Measurements from ENCODE around the gene SYCE3.

Gene SYCE3

DNA sequence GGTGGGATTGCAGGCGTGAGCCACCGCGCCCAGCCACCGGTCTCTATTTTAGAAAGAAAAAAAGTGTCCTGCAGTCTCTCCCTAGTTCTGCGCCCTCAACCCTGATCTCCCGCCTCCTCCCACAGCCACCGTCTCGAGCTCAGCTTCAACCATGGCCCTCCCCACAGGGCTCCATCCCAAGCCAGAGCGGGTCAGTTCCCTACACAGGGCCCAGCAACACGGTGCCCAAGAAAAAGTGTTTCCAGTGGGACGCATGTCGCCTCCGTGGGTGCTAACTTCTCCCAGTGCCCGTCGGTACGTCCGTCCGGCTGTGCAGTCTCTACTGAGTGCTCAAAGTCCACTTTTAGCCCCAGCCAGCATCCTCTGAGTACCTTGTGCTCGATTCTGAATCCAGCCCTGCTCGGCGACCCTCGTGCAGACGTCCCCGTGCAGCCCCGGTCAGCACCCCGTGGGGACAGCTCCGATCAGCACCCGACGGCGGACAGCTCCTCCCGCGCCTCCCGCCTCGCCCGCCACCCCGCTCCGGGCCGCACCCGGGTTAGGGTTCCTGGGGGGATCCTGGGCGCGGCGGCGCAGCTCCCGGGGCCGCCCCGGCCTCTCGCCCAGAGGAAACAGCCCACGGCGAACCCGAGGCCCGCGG, 37.2 kb upstream of the SYCE3 start:
- DNase-seq = peak; percentile 30

DNA sequence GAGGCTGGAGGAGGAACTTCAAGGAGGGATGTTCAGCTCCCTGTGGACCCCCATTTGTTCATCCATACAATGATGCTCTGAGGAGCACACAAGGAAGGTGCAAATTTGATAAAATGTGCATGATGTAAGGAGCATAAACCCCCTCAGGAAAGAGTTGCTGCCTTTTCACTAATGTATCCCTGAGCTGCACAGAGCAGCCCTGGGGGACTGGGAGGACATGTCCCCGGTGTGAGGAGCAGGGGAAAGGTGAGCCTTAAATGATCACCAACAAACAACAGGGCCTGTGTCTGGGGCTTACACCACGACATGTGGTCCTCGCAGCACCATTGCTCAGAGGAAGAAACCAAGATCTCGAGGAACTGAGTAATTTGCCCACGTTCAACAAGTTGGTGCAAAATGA, 34.4 kb upstream of the SYCE3 start:
- no peak for DNase-seq

DNA sequence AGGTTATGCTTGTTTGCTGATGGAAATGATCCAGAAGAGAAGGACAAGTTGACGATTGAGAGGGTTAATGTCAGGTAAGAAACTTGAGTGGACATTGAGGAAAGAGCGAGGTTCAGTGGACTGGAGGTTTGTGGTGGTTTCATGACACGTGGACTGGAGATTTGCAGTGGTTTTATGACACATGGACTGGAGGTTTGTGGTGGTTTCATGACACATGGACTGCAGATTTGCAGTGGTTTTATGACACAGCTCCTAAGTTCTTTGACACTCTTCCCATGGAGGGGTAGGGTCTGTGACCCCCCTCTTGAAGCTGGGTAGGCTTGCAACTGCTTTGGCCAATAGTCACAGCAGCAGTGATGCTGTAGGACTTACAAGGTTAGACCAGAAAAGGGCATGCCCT, 32.5 kb upstream of the SYCE3 start:
- no peak for DNase-seq

DNA sequence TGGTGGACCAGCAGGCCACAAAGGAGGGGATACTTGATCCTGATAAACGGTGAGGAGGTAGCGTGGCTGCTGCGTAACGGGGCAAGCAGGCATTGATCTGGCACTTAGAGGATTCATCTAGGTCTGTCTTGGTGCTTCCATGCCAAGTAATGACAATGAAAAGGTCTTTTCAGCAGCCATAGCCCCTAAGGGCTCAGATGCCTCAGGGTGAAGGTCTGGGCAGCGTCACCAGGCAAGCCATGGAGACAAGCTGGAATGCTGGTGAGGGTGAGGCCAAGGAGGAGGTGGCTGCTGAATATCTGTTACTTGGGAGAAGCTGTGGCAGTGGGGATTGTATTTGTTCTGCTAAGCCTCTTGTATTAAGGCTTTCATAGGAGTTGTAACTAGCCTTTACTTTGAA, 24.7 kb upstream of the SYCE3 start:
- no peak for DNase-seq

DNA sequence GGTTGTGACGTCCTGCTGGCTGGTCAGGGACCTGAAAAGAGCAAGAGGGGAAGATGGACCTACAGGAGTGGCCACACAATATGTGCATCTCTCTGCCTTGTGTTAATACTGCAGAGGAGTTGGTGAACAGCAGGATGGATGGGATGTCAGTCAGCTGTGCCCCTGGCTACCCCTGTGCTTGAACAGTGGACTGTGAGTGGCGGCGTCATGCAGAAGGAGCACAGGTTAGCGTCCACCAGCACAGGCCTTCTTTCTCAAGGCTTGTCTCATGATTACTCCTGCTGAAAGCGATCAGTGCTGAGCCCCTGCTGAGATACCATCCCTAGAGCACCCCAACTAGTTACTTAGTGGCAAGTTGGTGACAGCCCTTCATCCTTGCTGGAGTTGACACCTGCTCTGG, 23.7 kb upstream of the SYCE3 start:
- no peak for DNase-seq

DNA sequence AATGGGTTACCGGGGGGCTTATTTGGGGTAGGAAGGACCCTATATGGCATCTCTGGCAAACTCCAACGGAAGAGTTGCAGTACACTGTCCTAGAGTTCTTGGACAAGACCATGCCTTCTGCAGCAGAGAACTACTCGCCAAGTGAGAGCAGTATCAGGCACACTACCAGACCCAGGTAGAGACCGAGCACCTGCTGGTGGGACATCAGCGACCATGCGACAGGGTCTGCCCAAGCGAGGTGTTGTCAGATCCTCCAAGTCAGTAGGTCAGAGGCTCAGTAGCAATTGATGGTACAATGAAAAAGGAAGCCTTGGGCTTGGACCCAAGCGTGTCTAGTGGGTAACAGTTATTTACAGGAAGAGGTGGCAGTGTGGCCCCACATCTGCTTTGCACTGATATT, 23.1 kb upstream of the SYCE3 start:
- DNase-seq = no peak

DNA sequence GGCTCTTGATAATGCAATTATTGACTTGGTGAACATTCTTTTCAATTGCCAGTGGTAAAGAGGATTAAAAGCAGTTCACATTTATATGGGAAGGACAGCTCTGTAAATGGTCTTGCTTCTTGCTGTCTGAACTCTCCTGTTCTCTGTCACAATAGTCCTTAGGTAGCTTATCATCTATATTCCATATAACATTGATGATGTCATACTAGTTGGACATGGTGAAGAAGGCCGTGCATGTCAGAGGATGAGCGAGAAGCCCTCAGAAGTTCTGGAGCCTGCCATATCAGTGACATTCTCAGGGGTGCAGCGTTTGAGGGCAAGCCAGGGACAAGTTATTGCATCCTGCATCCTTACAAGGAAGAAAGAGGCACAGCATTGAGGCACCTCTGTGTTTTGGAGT, 22.5 kb upstream of the SYCE3 start:
- DNase-seq = no peak

DNA sequence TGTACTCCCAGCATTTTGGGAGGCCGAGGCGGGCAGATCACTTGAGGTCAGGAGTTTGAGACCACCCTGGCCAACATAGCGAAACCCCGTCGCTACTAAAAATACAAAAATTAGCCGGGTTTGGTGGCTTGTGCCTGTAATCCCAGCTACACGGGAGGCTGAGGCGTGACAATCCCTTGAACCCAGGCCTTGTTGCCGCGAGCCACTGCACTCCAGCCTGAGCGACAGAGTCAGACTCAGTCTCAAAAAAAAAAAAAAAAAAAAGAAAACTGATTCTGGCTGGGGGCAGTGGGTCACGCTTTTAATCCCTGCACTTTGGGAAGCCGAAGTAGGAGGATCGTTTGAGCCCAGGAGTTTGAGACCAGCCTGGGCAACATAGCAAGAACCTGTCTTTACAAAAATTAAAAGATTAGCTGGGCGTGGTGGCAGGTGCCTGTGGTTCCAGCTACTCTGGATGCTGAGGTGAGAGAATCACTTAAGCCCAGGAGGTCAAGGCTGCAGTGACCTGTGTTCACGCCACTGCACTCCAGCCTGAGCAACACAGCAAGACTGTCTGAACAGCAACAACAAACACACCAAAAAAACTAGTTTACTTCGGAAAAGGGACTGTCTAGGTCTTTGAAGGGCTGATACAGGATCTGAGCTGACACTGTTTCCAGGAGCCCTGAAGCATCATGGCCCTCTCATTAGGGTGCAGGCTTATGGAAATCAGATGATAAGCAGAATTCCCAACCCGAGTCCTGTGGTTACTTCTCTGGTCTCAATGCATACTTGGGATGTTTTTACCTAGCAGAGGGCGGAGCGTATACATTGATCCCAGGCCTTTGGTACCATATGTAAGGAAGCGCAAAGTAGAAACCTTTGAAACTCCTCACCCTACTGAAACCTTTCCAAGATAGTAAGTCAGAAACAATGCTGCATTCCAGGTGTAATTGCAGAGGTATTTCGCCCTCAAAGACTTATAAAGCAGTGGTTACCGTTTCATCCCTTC, 21.7 kb upstream of the SYCE3 start:
- no peak for DNase-seq

DNA sequence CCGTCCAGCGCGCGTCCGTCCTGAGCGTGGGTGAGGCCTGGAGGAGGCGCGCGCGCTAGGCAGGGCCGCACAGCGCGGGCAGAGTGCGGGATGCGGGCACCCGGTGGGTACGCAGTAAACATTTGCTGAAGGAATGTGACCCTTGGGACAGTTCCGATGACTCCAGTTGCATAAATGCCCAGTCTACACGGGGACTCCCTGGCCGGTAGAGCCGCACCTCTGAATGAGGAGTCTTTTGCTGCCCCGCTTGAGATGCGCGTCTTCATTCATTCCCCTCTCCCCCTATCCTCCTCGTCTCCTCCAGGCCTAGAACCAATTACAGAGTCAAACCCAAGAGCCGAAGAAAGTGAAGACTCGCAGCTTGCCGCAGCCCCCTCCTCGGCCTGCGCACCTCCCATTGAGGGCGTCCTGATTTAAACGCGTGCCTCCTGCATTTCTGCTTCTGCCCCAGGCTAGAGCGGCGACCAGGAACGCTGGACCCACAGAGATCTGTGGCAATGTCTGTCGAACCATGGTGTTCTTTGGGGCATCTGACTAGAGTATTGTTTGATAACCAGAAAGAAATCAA, 20.7 kb upstream of the SYCE3 start:
- no peak for DNase-seq

DNA sequence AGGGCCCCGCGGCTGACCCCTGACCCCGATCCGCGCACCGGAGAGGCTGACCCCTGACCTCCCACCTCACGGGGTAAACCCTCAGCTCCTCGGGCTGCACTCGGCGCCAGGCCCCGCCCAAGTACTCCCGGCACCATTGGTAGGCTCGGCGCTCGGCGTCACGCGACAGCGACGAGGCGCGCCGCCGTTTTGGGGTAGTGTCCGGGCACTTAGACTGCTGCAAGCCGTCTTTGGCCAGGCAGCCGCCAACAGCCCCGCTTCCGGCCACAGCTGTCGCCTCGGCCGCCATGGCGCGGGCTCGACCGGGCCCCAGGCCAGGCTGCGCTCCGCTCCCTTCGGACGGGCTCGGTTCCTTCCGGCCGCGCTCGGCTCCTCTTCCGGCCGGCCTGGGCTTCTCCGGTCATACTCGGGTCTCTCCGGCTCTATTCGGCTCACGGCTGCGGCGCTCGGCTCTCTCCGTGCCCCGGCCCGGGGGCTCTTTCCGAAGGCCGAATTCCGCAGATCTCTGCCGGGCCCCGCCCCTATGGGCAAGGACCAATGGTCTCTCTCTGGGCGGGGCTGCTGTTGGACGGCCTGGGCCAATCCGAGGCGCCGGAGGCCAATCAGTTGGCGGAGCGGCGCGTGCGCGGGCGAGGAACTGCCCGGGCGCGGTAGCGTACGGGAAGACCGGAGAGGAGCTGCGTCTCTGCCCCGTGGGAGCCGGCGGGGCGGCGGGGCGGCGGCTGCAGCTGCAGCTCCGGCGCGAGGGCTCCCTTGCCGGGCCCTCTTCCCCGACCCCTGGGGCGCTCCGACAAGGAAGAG, 20.0 kb upstream of the SYCE3 start, which contains the start of gene CHKB:
Gene CHKB, minus strand, starts transcription at position 357 of the 801 bp plus-strand sequence. Its CDS starts 68 bp downstream, at position 289.
- DNase-seq = peak; percentile 100

DNA sequence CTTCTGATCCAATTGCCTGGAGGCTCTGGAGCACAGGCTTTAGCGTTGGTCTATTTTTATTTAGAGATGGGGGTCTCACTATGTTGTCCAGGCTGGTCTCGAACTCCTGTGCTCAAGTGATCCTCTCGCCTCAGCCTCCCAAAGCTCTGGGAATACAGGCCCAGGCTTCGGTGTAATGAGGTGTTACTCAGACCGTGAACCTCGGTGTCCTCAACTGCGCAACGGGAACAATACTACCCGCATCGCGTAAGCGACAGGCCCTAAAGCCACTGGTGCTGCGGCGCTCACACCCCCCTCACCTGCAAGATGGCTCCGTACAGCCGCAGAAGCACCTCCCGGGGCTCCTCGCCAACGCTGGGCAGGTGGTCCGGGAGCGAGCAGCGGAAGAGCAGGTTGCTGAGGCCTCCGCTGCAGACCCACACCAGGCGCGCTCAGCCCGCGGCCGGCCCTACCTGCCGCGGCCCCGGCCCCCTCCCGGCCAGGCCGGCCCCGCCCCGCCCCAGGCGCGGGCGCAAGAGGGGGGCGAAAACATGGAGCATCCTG, 19.3 kb upstream of the SYCE3 start:
- peak; percentile 50 for DNase-seq

DNA sequence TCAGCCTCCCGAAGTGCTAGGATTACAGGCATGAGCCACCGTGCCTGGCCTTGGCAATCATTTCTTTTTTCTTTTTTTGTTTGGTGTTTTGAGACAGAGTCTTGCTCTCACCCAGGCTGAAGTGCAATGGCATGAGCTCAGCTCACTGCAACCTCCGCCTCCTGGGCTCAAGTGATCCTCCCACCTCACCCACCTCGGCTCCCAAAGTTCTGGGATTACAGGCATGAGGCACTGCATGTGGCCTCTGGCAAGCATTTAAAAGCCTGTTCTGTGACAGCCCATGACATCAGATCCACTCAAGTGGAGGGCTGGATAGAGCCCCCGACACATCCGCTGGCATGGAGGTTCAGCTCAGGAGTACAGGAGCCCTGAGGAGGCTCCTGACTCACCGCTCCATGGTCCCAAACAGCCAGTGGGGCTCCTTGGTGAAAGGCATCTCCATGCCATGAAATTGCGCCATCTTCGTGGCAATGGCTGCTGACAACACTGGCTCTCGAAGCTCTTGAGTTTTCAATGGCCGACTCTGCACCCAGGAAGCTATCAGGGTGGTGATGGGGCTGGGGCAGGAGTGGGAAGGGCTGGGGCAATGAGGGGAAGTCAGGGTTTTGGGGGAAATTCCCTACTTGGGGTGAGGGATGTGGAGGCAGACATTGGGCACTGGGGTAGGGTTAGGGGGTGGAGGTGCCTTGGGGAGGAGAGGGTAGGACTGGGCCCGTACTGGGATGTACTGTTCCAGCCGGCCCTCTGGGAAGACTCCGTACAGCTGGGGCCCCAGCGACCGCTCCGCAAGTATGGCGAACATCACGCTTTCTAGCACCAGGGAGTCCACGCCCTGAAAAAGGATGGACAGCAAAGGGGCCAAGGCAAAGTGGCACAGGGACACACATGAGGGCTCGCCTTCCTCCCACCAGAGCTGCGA, 18.6 kb upstream of the SYCE3 start:
- DNase-seq = peak; percentile 24

DNA sequence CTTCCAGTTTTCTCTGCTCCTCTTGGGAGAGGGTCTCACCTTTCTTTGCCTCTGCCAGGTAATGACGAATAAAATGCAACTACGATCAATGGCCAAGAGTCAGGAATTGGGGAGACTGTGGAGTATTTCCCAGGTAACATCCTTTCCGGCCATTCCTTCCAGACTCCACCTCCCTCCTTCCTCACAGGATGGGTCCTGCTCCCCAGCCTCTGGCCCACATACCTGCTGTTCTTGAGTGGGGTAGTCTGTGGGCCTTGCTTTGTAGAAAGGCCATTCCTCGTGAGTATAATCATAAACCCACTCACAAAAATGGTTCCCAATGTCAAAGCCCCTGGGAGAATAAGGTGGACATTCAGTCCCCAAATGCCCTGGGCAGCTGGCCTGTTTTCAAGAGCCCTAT, 17.0 kb upstream of the SYCE3 start:
- DNase-seq = no peak

DNA sequence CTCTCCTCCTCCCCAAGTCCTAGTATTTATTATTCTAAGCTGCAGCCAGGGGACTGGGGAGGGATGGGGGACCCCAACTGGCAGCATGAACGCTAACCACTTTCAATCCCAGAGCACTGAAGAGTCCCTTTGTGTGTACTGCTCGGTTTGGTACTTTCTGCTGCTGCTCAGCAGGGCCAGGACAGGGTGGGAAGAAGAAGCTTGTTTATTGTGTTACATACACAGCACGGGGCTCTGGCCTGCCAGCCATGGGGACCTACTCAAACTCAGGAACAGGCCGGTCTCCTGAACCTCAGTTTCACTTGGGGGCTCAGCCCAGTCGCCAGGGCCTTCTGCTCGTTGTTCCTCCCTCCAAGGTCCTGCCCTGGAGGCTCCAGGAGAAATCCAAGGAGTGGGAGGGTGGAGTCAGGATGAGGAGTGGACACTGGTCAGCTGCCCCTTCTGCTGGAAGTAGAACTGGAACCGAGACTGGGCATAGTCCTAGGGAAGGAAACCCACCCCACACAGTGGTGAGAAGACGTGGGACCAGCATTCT, 16.1 kb upstream of the SYCE3 start:
- DNase-seq = no peak

DNA sequence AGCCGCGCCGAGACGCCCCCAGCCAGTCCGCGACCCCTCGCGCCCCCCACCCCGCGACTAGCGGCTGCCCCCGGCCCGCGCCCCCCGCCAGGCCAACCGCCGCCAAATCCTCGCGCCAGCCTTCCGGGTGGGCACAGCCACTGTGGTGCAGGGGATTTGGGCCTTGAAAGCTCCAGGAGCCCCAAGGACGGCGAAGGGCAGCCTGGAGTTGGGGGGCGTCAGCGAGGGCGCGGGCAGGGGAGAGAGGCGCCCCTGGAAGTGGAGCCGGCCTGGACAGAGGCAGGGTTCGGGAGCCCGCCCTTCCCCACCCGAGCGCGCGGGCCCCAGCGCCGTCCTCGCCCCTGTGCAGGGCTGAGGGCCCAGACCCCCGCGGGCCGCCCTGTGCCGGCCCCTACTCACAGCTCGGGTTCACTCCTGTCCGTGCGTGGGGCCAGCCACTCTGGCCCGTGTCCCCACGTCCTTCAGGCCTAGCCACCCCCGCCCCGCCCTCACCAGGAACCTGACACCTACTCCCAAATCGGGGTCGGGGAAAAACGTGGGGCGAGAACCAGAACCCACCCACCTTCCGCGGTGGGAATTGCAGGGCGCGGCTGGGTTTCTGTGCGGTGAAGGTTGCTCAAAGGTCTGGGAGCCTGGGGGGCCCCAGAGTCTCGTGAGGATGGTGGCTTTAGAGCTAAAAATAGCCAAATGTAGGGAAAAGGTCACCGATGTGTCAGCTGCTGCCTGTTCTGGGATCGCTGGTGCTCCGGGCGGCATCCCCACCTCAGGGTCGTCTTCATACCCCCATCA, 15.5 kb upstream of the SYCE3 start, which contains the start of gene CPT1B:
Gene CPT1B, minus strand, starts transcription at position 441 of the 789 bp plus-strand sequence. CDS start 512 bp downstream, outside the sequence.
- DNase-seq = no peak

DNA sequence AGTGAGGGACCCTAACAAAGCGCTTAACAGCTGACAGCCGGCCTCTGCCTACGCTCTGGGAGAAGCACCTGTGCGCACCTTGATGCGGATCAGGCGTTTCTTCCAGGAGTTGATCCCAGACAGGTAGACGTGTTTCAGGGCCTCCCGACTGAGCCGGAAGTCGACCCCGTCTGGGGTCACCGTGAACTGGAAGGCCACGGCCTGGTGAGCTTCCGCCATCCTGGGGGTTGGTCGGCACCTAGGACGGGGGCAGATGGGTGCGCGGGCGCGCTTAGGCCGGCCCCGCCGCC, 14.9 kb upstream of the SYCE3 start:
- DNase-seq = no peak

DNA sequence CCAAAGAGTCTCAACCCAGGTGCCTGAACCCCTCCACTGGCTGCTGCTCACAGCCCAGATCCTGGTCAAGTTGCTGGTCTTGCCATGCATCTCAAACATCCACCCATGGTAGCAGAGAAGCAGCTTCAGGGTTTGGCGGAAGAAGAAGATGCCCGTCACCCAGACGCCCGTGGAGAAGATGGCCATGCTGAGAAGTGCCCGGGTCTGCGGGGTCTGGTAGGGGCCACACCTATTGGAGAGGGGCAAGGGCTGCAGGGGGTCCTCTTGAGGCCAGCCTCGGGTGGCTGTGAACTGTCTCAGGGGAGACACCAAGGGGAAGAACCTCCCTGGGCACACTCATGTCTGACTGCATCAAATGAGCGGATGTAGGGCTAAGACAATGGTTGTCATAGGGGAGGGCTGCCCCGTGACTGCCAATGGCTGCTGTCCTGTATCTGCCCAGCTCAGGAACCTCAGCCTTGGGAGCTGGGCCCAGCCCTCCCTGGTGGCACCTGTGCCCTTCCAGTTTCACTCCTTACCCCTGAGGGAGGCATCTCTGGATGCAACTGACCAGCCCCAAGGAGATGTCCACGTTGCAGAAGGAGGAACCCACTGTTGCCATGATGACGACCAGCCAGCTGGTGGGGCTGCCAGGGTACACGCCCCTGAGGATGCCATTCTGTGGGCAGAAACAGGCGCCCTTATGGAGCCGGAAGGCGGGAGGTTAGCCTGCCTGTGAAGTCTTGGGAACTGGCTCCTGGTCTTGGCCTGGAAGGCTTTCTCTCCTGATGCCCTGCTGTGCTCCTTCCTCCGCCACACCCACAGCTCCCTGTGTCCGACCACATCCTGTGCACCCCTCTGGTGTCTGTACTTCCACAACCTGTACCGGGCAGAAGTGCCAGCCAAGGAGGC, 14.3 kb upstream of the SYCE3 start:
- DNase-seq = no peak

DNA sequence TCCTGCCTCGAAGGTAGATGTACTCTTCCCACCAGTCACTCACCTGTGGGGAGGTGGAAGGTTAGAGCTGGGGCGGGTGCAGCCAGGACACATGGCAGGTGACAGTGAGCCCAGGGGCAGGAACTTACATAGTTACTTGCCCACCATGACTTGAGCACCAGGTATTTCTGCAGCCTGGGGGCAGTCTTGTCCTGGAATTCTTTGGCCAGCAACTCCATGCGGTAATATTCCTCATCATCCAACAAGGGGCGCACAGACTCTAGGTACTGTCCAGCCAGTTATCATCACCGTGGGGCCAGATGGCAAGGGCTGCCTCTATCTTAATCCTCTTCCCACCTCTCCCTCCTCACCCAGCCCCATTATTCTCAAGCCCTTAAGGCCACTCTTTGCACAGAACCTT, 13.4 kb upstream of the SYCE3 start:
- DNase-seq = no peak

DNA sequence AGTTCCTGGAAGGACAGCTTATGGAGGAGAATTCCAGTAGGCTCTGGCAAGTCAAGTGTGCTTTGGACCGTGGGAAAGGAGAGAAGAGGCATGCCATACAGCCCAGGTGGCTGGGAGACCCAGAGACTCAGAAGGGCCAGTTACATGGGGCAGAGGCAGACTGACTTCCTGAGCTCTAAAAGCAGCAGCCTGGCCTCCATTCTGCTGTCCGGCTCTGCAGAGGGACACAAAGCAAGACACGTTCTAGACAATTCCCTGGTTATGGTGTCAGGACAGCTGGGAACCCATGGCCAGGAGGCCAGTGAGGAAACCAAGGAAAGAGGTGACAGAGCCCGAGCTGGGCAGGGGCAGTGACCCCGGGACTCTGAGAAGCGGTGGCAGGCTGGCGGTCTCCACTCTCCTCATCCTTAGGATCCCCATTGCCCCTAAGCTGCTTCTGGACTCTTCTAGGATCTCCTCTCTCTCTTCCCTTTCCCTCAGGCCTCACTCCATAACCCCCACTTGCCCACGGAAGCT, 12.8 kb upstream of the SYCE3 start:
- DNase-seq = no peak
